Peyer's patch (tissue), 4 donors: Measurements from ENCODE around the gene DDX19B.

Source experiments
- POLR2A ChIP-seq, 2 donors: fragments of 450-650 bp; IDR thresholded peaks; one replicate each; pipeline ENCODE4 v1.5.1; 2017; ENCODE audit warnings: antibody characterized with exemption in 2 of 2, mild to moderate bottlenecking in 2 of 2, moderate library complexity in 2 of 2
- TF ChIP-seq, protein P1 (sequence below), 6 experiments: fragments of 450-650 bp in 4 of 6; fragments of 200-600 bp in 2 of 6; sonication (generic) in 1 of 6; IDR thresholded peaks; one replicate each; pipeline ENCODE4 v1.5.1; 2017 to 2019; ENCODE audit warnings: antibody characterized with exemption in 6 of 6, mild to moderate bottlenecking in 3 of 6, moderate library complexity in 1 of 6

DNA sequence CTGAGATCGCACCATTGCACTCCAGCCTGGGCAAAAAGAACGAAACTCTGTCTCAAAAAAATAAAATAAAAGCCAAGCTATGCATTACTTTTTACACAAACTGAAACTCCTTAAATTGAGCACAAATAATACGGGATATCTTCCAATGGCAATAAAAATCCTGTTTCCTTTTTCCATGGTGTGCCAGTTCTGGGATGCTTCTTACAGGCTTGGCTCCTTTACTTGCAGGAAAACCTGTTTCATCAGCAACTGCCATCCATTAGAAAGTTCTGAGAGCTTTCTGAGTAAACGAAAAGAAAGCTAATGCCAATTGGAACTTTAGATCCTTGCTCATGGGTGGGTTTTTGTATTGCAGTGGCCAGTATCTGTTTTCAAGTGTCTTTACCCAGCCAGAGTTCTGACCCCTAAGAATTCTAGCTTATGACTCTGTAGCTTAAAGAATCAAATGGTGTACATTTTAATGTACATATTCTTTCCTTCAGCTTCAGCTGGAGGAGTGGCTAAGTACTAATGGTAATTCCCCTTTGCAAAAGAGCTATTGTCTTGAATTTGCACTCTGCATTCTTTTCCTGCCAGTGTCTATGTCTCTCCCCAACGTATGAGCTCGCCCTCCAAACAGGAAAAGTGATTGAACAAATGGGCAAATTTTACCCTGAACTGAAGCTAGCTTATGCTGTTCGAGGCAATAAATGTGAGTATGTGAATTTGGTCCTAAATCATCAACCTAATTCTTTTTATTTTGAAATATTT lies 26.2 kb downstream of the DDX19B start:
- no peak for TF ChIP-seq POLR2A (IDR thresholded peaks at IDR 0.05)
- TF ChIP-seq, protein P1, sequence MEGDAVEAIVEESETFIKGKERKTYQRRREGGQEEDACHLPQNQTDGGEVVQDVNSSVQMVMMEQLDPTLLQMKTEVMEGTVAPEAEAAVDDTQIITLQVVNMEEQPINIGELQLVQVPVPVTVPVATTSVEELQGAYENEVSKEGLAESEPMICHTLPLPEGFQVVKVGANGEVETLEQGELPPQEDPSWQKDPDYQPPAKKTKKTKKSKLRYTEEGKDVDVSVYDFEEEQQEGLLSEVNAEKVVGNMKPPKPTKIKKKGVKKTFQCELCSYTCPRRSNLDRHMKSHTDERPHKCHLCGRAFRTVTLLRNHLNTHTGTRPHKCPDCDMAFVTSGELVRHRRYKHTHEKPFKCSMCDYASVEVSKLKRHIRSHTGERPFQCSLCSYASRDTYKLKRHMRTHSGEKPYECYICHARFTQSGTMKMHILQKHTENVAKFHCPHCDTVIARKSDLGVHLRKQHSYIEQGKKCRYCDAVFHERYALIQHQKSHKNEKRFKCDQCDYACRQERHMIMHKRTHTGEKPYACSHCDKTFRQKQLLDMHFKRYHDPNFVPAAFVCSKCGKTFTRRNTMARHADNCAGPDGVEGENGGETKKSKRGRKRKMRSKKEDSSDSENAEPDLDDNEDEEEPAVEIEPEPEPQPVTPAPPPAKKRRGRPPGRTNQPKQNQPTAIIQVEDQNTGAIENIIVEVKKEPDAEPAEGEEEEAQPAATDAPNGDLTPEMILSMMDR (IDR thresholded peaks at IDR 0.05): no peak
